ENCODE measurements around the gene PON2. TPM values are rescaled to one million over a fixed set of nuclear protein-coding genes. Genes with fewer than 3 reads are reported as not detected.

The PON2 gene
- total RNA-seq, 1 experiment from 2014 or later: 21.4 TPM

DNA sequence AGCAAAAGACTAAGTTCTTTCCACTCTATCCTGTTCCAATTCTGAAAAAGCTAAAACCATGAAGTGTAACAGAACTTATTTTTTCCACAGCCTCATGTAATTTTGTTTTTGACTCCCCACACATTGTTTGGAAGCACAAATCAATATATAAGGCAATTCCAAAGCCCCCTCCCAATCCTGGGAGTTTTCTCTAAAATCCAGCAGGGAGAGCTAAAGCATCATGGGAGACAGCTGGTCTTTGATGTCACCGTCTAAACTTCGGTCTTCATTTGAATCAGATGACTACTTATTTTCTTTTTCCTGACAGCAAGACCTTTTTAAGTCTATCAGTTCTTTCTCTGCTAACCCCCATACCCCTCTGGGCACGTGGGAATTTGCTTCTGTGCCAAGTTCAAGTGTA, 77.2 kb downstream of the PON2 start:
- Mint-ChIP-seq H3K27ac (no peak overlapping the region), H3K36me3 (peaks cover 4% of the 10 kb centered on the region; the same call in 1 of the 2 replicates), H3K4me3 (no peak overlapping the region), H3K9me3 (peaks cover 13% of the 10 kb centered on the region), H3K4me1 (no peaks in the 10 kb centered on the region), H3K27me3 (ENCODE audit: low read depth) (no peaks in the 10 kb centered on the region; the same call in 1 of the 2 replicates)
- no peak for DNase-seq (ENCODE audit: low spot score)
- ChIA-PET CTCF (interaction anchor here (1.0 to 1.3 kb wide), 3 partner anchors 38 to 154 kb away, joined by 3 to 8 read pairs (median 4); partner anchors contain the start of gene PON3), POLR2A (no interaction called here)
- no peak for TF ChIP-seq TCF7 (CRISPR knock-in tag; IDR thresholded peaks at IDR 0.05; ENCODE audit: low read depth)
- no peak for ATAC-seq

Other genes starting within 250 kb of the PON2 start
- gene PON1, start 110.5 kb downstream of the PON2 start, total RNA-seq (2021): 0.25 to 0.26 TPM in 2 of 3 replicates, not detected in the other
- gene PON3, start 38.7 kb downstream of the PON2 start, total RNA-seq (2021): 0.37 to 0.62 TPM (median 0.42 TPM) in 3 replicates
- 0.07 TPM in 2 of 3 replicates, not detected in the other for gene ASB4, start 50.9 kb upstream of the PON2 start, total RNA-seq (2021)
- 0.21 to 0.46 TPM (median 0.31 TPM) in 3 replicates for gene PDK4, start 161.5 kb upstream of the PON2 start, total RNA-seq (2021)